GM19397 (cell line): ENCODE measurements around the gene WDR35.
"Not testable (repeated sequence)": the region's sequence is repeated elsewhere in the genome, so short reads cannot be mapped to it uniquely, and the experiment has no call there.

Experiments used
- ATAC-seq: cut with Tn5 transposase; IDR thresholded peaks from one replicate; pipeline ENCODE4 v1.9.1; 2021; ENCODE audit warnings: mild to moderate bottlenecking, moderate library complexity; ENCODE audit not compliant: unreplicated experiment

WDR35 gene

GRCh38 chr2:19897623-19898245 is 92.2 kb downstream of the WDR35 start:
- ATAC-seq, result no peak

DNA sequence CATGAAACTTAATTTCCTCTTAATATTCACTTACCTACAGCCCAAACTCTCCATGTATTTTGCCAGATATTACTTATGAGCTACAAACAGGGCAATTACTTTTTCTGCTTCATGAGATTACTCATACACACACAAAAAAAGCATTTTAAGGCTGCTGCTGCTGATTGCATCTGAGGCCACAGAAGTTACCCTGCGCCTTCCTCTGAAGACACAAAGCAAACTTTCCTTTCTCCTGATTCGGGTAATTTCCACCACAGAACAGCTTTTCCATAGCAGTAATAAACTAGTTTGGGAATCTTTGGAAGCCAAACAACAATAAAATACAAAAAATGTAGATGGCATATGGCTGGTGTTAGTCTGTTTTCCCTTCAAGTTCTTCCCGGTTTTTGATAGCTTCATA is 94.4 kb downstream of the WDR35 start:
- no peak for ATAC-seq

DNA sequence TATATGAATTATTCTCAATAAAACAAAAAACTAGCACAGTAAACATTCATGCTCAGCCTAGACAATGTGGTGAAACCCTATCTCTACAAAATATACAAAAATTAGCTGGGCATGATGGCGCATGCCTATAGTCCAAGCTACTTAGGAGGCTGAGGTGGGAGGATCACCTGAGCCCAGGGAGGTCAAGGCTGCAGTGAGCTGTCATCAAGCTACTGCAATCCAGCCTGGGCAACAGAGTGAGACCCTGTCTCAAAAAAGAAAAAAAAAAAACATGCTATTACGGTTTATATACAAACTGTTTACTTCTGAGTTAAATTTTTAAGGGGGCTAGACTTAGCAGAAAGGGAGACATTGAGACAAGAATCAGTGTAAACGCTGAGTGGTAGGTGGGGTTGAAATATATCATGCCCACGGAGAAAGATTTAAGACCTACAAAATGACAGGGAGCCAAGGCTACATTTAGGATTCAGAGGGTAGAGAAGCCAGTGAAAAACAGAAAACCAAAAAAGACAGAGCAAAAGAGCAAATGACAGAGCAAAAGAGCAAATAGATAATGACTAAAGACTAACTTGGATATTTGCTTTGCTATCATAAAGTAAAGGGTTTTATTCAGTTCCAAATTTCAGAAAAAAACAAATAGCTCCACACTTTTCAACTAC is 95.6 kb downstream of the WDR35 start:
- peak; percentile 22 for ATAC-seq

- ATAC-seq, result peak; percentile 71
These were observed 96.3 kb downstream of the WDR35 start for GRCh38 chr2:19893520-19894133.

- ATAC-seq, result not testable (repeated sequence)
These were observed 97.9 kb downstream of the WDR35 start for GRCh38 chr2:19891971-19892370.

DNA sequence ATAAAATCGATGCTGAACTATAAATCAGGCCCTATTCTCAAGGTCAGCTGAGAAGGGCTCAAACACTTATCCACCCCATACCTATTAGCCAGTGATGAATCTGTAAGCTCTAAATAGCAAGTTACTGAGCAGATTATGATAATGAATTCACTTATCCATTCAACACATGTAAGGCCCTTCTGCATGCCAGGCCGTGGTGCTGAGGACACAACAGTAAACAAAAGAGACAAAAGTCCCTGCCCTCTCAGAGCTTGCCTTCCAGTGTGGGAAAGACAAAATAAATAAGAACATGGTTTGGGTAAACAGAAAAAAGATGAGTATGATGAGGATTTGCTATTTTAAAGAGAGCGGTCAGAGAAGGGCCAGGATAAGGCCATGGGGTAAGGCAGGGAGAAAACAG is 99.8 kb downstream of the WDR35 start:
- ATAC-seq, result no peak

DNA sequence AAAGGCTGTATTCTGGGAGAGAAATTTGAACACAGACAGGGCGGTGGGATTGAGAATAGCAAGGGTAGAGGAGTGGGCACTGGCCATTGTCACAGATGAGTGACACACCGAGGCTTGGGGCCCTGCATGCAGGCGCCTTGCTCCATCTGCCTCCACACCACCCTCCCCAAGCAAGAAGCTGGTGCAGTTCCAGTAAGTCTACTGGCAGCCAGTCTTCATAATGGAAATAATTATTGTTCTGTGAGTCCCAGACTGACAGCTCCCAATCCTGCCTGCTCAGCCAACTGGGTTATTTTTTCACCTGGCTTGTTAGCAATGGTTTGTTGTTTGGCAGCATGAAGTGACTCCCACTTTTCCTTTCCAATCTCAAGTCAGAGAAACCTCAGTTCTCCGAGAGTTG is 101.1 kb downstream of the WDR35 start:
- no peak for ATAC-seq

DNA sequence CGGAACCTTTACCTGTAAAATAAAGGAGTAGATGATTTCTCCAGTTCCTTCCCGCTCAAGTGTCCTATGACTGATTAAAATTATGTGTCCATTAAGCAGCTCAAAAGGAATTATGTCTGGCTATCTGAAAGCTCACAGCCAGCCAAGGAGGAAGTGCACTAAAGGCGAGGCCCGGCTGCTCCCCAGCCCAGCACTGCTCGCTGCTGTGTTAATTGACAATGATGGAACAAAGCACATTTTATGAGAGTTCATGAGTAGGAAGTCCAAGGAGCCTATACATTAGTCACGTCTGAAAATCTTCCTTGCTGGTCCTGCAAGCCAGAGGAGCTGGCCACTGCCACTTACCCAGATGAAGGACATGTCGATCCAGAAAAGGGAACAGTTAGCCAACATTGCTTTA is 102.4 kb downstream of the WDR35 start:
- ATAC-seq, result no peak

GRCh38 chr2:19886261-19886660 is 103.6 kb downstream of the WDR35 start:
- ATAC-seq, result no peak

- no peak for ATAC-seq
These were observed 104.1 kb downstream of the WDR35 start for GRCh38 chr2:19885791-19886190.

DNA sequence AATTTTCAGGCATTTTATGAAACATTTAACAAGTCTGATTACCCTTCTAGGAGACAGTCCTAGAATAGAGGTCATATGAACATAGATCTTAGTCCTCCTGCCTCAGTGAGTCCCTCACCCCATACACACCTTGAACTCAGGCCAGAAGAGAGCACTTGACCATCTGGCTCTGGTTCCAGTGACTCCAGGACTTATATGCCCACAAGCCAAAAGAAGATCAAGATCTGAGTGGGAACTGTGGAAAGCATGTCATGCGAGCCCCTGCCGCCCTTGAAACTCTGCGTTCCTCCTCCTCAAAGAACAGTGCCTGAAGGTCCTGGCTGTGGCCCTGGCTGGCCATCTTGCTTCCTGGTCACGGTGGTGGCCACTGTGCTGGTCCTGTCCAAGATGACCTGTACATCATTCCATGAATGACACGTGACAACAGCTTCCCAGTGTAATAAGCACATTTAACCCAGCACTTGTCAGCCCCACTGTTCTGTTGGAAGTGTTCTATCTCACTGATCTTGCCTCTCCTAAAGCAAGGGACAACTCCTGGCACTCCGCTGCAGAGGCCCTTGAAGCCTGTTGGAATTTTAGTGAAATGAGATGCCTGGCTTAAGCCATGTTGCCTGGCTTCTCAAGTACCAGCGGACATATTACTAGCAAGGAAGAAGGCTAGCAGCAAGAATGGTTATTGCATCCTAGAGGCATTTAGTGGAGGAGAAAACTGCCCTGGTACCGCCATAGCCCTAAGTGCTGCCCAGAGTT is 105.8 kb downstream of the WDR35 start:
- no peak for ATAC-seq

GRCh38 chr2:19883486-19883885 is 106.4 kb downstream of the WDR35 start:
- ATAC-seq, result no peak

- ATAC-seq, result no peak
These were observed 107.6 kb downstream of the WDR35 start for GRCh38 chr2:19882286-19882685.

DNA sequence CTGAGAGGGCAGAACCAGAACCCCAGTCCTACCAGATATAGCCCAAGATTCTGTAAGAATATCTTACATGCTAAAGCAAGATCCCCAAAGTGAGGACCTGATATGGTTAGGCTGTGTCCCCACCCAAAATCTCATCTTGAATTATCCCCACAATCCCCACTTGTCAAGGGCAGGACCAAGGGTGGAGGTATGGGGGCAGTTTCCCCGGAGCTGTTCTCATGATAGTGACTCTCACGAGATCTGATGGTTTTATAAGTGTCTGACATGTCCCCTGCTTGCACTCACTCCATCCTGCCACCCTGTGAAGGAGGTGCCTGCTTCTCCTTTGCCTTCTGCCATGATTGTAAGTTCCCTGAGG is 108.0 kb downstream of the WDR35 start:
- ATAC-seq, result no peak

GRCh38 chr2:19881221-19881907 is 108.5 kb downstream of the WDR35 start:
- no peak for ATAC-seq

- not testable (repeated sequence) for ATAC-seq
These were observed 109.7 kb downstream of the WDR35 start for GRCh38 chr2:19880191-19880590.

- no peak for ATAC-seq
These were observed 110.8 kb downstream of the WDR35 start for GRCh38 chr2:19879120-19879519.

- ATAC-seq, result no peak
These were observed 111.4 kb downstream of the WDR35 start for GRCh38 chr2:19878268-19879046.

DNA sequence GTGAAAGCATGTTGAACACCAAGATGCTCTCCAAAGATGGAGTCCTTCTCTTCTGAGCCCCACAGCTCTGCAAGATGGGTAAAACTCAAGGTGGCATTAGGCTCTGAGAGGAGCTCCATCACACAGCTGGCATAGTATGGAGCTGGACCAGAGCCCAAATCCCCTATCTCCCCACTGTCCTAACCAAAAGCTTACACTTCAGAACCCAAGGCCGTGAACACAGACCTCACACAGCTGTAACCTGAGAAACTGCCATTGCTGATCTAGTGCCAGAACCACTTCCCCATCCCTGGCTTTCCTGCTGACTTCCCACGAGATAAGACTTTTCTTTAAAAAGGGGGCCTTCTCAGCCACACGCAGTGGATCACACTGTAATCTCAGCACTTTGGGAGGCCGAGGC is 113.2 kb downstream of the WDR35 start:
- no peak for ATAC-seq

- no peak for ATAC-seq
These were observed 114.6 kb downstream of the WDR35 start for GRCh38 chr2:19875280-19875679.
